ENCODE data around the gene PTPN7.

DNA sequence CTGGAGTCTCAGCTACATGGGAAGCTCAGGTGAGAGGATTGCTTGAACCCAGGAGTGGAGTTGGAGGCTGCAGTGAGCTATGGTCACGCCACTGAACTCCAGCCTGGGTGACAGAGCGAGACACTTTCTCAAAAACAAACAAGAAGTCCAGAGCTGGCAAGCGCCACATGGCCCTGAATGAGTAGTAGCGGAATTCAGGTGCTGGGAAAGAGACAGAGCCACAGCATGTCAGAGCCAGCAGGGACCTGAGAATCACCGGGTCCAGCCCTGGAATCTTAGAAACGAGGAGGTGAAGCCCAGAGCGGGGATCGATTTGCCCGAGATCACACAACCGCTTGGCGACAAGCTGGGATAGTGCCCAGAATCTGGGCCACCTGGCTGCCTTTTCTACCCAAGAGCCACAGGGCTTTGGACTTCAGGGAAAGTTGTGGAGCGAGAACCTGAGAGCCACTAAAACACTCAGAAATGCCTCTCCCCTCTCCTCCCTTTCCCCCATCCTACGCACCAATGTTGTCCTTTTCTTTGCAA is 25.7 kb downstream of the PTPN7 start:
- TF ChIP-seq, protein P1, sequence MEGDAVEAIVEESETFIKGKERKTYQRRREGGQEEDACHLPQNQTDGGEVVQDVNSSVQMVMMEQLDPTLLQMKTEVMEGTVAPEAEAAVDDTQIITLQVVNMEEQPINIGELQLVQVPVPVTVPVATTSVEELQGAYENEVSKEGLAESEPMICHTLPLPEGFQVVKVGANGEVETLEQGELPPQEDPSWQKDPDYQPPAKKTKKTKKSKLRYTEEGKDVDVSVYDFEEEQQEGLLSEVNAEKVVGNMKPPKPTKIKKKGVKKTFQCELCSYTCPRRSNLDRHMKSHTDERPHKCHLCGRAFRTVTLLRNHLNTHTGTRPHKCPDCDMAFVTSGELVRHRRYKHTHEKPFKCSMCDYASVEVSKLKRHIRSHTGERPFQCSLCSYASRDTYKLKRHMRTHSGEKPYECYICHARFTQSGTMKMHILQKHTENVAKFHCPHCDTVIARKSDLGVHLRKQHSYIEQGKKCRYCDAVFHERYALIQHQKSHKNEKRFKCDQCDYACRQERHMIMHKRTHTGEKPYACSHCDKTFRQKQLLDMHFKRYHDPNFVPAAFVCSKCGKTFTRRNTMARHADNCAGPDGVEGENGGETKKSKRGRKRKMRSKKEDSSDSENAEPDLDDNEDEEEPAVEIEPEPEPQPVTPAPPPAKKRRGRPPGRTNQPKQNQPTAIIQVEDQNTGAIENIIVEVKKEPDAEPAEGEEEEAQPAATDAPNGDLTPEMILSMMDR (conservative IDR thresholded peaks at IDR 0.05; ENCODE audit: low read length), result no peak
- no peak for TF ChIP-seq EZH2phosphoT487 (IDR thresholded peaks at IDR 0.05; ENCODE audit: borderline replicate concordance, low read depth, low read length)

Data from OCI-LY7 (cell line).